IMR-90 (cell line): ENCODE data around the gene DRICH1. TPM values are rescaled to one million over a fixed set of nuclear protein-coding genes. Genes with fewer than 3 reads are reported as not detected.

ENCODE experiments used
- ATAC-seq: fragments of 200-7000 bp; cut with Tn5 transposase; 2 replicates; pipeline ENCODE4 v1.9.1; 2020; ENCODE audit warnings: low read depth, mild to moderate bottlenecking, moderate library complexity
- BruUV-seq: library from RNA; stranded (reverse); fragments of 400-500 nt; replicated peaks from 2 replicates; lab custom pipeline; 2021; lab: Mats Ljungman, UMichigan
- CTCF ChIA-PET: fragments of 300-600 bp; formaldehyde crosslinking; extraction: SDS; loops from one replicate; lab custom pipeline; 2021; ENCODE audit warnings: antibody characterized with exemption; lab: Yijun Ruan, JAX
- POLR2A ChIA-PET: fragments of 300-600 bp; sonication (Branson Sonifier 250); formaldehyde crosslinking; loops from one replicate; lab custom pipeline; 2022; ENCODE audit warnings: antibody characterized with exemption; ENCODE audit not compliant: unreplicated experiment; lab: Charles Lee
- DNase-seq: peaks from one replicate; pipeline ENCODE4 v3.0.0; 2013
- H2AFZ ChIP-seq: replicated peaks from 2 replicates; pipeline ENCODE3; 2013; ENCODE audit warnings: low read length, mild to moderate bottlenecking; ENCODE audit not compliant: poor library complexity
- H2AK5ac ChIP-seq: 2 replicates; pipeline ENCODE4 v1.6.1; 2013; ENCODE audit warnings: low read depth, low read length, inconsistent platforms
- H2AK9ac ChIP-seq: replicated peaks from 2 replicates; pipeline ENCODE3; 2013; ENCODE audit warnings: mild to moderate bottlenecking, low read depth, low read length, moderate library complexity; ENCODE audit not compliant: poor library complexity
- H2BK120ac ChIP-seq: 2 replicates; pipeline ENCODE4 v1.6.1; 2013; ENCODE audit warnings: low read depth, low read length, inconsistent platforms
- H2BK15ac ChIP-seq: 3 replicates; pipeline ENCODE4 v1.6.1; 2013; ENCODE audit warnings: low read depth, low read length, inconsistent platforms
- H2BK20ac ChIP-seq: 2 replicates; pipeline ENCODE4 v1.6.1; 2013; ENCODE audit warnings: low read depth, mild to moderate bottlenecking, inconsistent platforms, low read length, moderate library complexity
- H2BK5ac ChIP-seq: 2 replicates; pipeline ENCODE4 v1.6.1; 2013; ENCODE audit warnings: mild to moderate bottlenecking, low read depth, low read length, inconsistent platforms; ENCODE audit not compliant: poor library complexity, severe bottlenecking
- H3K14ac ChIP-seq: replicated peaks from 2 replicates; pipeline ENCODE4 v1.6.1; 2013; ENCODE audit warnings: low read depth, low read length, inconsistent platforms
- H3K18ac ChIP-seq: 2 replicates; pipeline ENCODE4 v1.6.1; 2013; ENCODE audit warnings: low read depth, low read length, control low read depth
- H3K23ac ChIP-seq: 2 replicates; pipeline ENCODE4 v1.6.1; 2013; ENCODE audit warnings: low read depth, low read length, inconsistent platforms
- H3K27ac ChIP-seq: 2 replicates; pipeline ENCODE4 v1.5.1; 2013; ENCODE audit warnings: mild to moderate bottlenecking, control low read depth, low read length; ENCODE audit not compliant: insufficient read depth
- H3K27me3 ChIP-seq: 2 replicates; pipeline ENCODE4 v1.6.1; 2013; ENCODE audit warnings: low read length; ENCODE audit not compliant: control insufficient read depth, insufficient read depth
- H3K36me3 ChIP-seq: 2 replicates; pipeline ENCODE4 v1.6.1; 2013; ENCODE audit warnings: low read length, mixed read lengths; ENCODE audit not compliant: control insufficient read depth, insufficient read depth
- H3K4ac ChIP-seq: 2 replicates; pipeline ENCODE4 v1.6.1; 2013; ENCODE audit warnings: low read depth, low read length, inconsistent platforms
- H3K4me1 ChIP-seq: 2 replicates; pipeline ENCODE4 v1.6.1; 2013; ENCODE audit warnings: low read length, mixed read lengths; ENCODE audit not compliant: control insufficient read depth, insufficient read depth
- H3K4me2 ChIP-seq: 2 replicates; pipeline ENCODE4 v1.6.1; 2013; ENCODE audit warnings: low read depth, mild to moderate bottlenecking, control low read depth, low read length, moderate library complexity
- H3K4me3 ChIP-seq: 2 replicates; pipeline ENCODE4 v1.5.1; 2013; ENCODE audit warnings: low read depth, mild to moderate bottlenecking, control low read depth, low read length, moderate library complexity; ENCODE audit not compliant: insufficient read depth
- H3K56ac ChIP-seq: 2 replicates; pipeline ENCODE4 v1.6.1; 2013; ENCODE audit warnings: low read length, inconsistent platforms; ENCODE audit not compliant: insufficient read depth; ENCODE audit errors: extremely low read depth
- H3K79me1 ChIP-seq, 2 experiments: 2 replicates each; pipeline ENCODE4 v1.6.1; 2013; ENCODE audit warnings: low read length in 2 of 2, inconsistent platforms in 1 of 2, low read depth in 1 of 2
- H3K9ac ChIP-seq: 2 replicates; pipeline ENCODE4 v1.6.1; 2013; ENCODE audit warnings: low read depth, low read length, control low read depth
- H3K9me1 ChIP-seq: 2 replicates; pipeline ENCODE4 v1.6.1; 2013; ENCODE audit warnings: low read length, inconsistent platforms; ENCODE audit not compliant: insufficient read depth
- H3K9me3 ChIP-seq: 2 replicates; pipeline ENCODE4 v1.6.1; 2013; ENCODE audit warnings: low read length; ENCODE audit not compliant: control insufficient read depth, insufficient read depth
- H4K20me1 ChIP-seq: 2 replicates; pipeline ENCODE4 v1.6.1; 2013; ENCODE audit warnings: low read length, inconsistent platforms; ENCODE audit not compliant: insufficient read depth
- H4K5ac ChIP-seq: 2 replicates; pipeline ENCODE4 v1.6.1; 2013; ENCODE audit warnings: mild to moderate bottlenecking, low read depth, low read length, control low read depth
- H4K8ac ChIP-seq, 2 experiments: 2 replicates each; pipeline ENCODE4 v1.6.1; 2013; ENCODE audit warnings: low read depth in 2 of 2, low read length in 2 of 2, control low read depth in 1 of 2, inconsistent platforms in 1 of 2
- H4K91ac ChIP-seq: 2 replicates; pipeline ENCODE4 v1.6.1; 2013; ENCODE audit warnings: low read depth, low read length, inconsistent platforms; ENCODE audit not compliant: insufficient read depth
- ELK1 ChIP-seq: fragments of 150-350 bp; IDR thresholded peaks from 2 replicates; pipeline ENCODE4 v1.6.1; 2016; ENCODE audit warnings: low read depth, mild to moderate bottlenecking, low read length, moderate library complexity, borderline replicate concordance
- MAFK ChIP-seq: IDR thresholded peaks from 2 replicates; pipeline ENCODE4 v1.6.1; 2012; ENCODE audit warnings: low read depth, low read length, improper control_type of control experiment
- POLR2A ChIP-seq: IDR thresholded peaks from 2 replicates; pipeline ENCODE4 v1.6.1; 2012; ENCODE audit warnings: mild to moderate bottlenecking, low read depth, low read length
- RAD21 ChIP-seq: IDR thresholded peaks from 2 replicates; pipeline ENCODE4 v1.6.1; 2012; ENCODE audit warnings: low read length, improper control_type of control experiment
- WGBS, 2 experiments: methylation state at CpG; one replicate each; pipeline versions ENCODE4 v1.1.5 to v1.1.7; 2013; ENCODE audit warnings: missing lambda C conversion rate in 2 of 2; ENCODE audit not compliant: insufficient read length in 1 of 2; ENCODE audit errors: extremely low coverage in 2 of 2; 5-methylcytosine and 5-hydroxymethylcytosine counted together
- dilution Hi-C: fragments of 300-500 bp; cut with HindIII; formaldehyde crosslinking; loops from one replicate; pipeline ENCODE4 v1.14.3; 2018; ENCODE audit warnings: low sequenced_read_pairs; ENCODE audit not compliant: unreplicated experiment
- in situ Hi-C: fragments of 300-500 bp; cut with MboI; formaldehyde crosslinking; loops from 3 replicates; pipeline ENCODE4 v1.14.3; 2019; ENCODE audit warnings: low sequenced_read_pairs, inconsistent platforms, mixed read lengths
- intact Hi-C: fragments of 100-400 bp; cut with micrococcal nuclease; formaldehyde crosslinking; loops from 2 replicates; pipeline ENCODE4 v1.10.0; 2022
- polyA plus RNA-seq, 3 experiments: library from polyadenylated mRNA; depleted of rRNA; stranded (reverse); fragments of >200 nt; gene quantifications; 2 replicates each; pipeline ENCODE4 v1.2.3, GENCODE V29; 2012; ENCODE audit warnings: low replicate concordance in 1 of 3
- total RNA-seq: library from RNA; depleted of rRNA; stranded (reverse); fragments of >200 nt; gene quantifications from 2 replicates; pipeline ENCODE4 v1.2.3, GENCODE V29; 2012

The DRICH1 gene
- total and polyA plus RNA-seq, 2 of the 4 experiments (the other 2 are of a cell fraction), result 0.14 TPM; not detected in 1

- Histone ChIP-seq H4K20me1 (no peaks in the 10 kb centered on the region), H3K36me3 (no peaks in the 10 kb centered on the region), H3K9me1 (no peaks in the 10 kb centered on the region), H2BK20ac (no peak overlapping the region), H4K5ac (no peak overlapping the region), H3K27ac (no peak overlapping the region), H3K27me3 (no peaks in the 10 kb centered on the region), H3K23ac (no peak overlapping the region), H2BK120ac (no peak overlapping the region), H2AFZ (no peak overlapping the region), H3K4me2 (no peak overlapping the region), H2BK15ac (no peak overlapping the region), H3K56ac (no peak overlapping the region), H2BK5ac (no peak overlapping the region), H4K91ac (no peak overlapping the region), H3K9ac (no peak overlapping the region), H3K14ac (no peak overlapping the region), H4K8ac (no peak overlapping the region), H2AK5ac (no peak overlapping the region), H3K9me3 (no peaks in the 10 kb centered on the region), H3K4ac (no peak overlapping the region), H3K79me1 (no peaks in the 10 kb centered on the region), H3K4me1 (no peaks in the 10 kb centered on the region), H3K18ac (no peak overlapping the region), H3K4me3 (no peak overlapping the region), H2AK9ac (no peak overlapping the region)
- dilution Hi-C loops (no loop called here), intact Hi-C loops (no loop called here), in situ Hi-C loops (loop anchor here (10.0 kb wide), 1 partner anchor 234 kb away; the partner anchor contains the start of gene SLC2A11)
- 56% methylated on average over 1 of the region's 9 CpGs; no CpG with 5 or more reads in 1 of the 2 experiments for WGBS, 2 experiments
- ATAC-seq, result no peak
- ChIA-PET POLR2A (no interaction called here), CTCF (no interaction called here)
- no TSS peak for BruUV-seq
- TF ChIP-seq POLR2A (no peak), RAD21 (no peak), ELK1 (no peak), MAFK (no peak)
- DNase-seq, result no peak
Measured at GRCh38 chr22:23621082-23621780, 10.9 kb downstream of the DRICH1 start.
